Astrocyte of the cerebellum (primary cell): Measurements from ENCODE around the gene ODAM.

Experiments used
- DNase-seq: peaks from one replicate; pipeline ENCODE4 v3.0.0-alpha.2; 2011; ENCODE audit warnings: low read depth
- H3K4me3 ChIP-seq: 2 replicates; pipeline ENCODE4 v1.5.1; 2011; ENCODE audit warnings: mild to moderate bottlenecking, low read depth, low read length, moderate library complexity
- CTCF ChIP-seq: IDR thresholded peaks from 2 replicates; pipeline ENCODE4 v1.5.1; 2012; ENCODE audit warnings: low read length, low read depth, moderate library complexity, mild to moderate bottlenecking; ENCODE audit errors: missing control alignments
- in situ Hi-C: cut with HindIII; loops from 2 replicates; pipeline ENCODE4 v1.10.0; 2017; ENCODE audit warnings: low sequenced_read_pairs

Gene ODAM

GRCh38 chr4:70195425-70195824 lies at the start of gene ODAM:
TSS of gene ODAM (plus strand) at chr4:70195725. CDS start at chr4:70196544, 819 bp downstream.
- no peak within 1 kb of the TSS for H3K4me3 ChIP-seq
- no peak for DNase-seq
- TF ChIP-seq CTCF = no peak
- in situ Hi-C loops = no loop called here

GRCh38 chr4:70151271-70151670 lies 44.3 kb upstream of the ODAM start:
- in situ Hi-C loops = loop anchor here (5.0 kb wide), 1 partner anchor 96 kb away; no protein-coding TSS in a partner anchor
- no peak for DNase-seq
- no peak for TF ChIP-seq CTCF
- no peak overlapping the region for H3K4me3 ChIP-seq

- no peak for DNase-seq
- in situ Hi-C loops = loop anchor here (5.0 kb wide), 1 partner anchor 95 kb away; no protein-coding TSS in a partner anchor
- no peak for TF ChIP-seq CTCF
- no peak overlapping the region for H3K4me3 ChIP-seq
These were observed 43.4 kb upstream of the ODAM start for GRCh38 chr4:70152088-70152487.

GRCh38 chr4:70153937-70154336 lies 41.6 kb upstream of the ODAM start, which contains the start of gene PRR27:
TSS of gene PRR27 (plus strand) at chr4:70154237. CDS start at chr4:70154376, 139 bp downstream.
- H3K4me3 ChIP-seq = no peak within 1 kb of the TSS
- in situ Hi-C loops = loop anchor here (5.0 kb wide), 1 partner anchor 93 kb away; no protein-coding TSS in a partner anchor
- no peak for TF ChIP-seq CTCF
- DNase-seq = no peak

GRCh38 chr4:70158576-70158975 lies 36.9 kb upstream of the ODAM start:
- TF ChIP-seq CTCF = no peak
- no peak for DNase-seq
- in situ Hi-C loops = no loop called here
- no peak overlapping the region for H3K4me3 ChIP-seq

- in situ Hi-C loops = no loop called here
These were observed 18.4 kb upstream of the ODAM start for GRCh38 chr4:70177090-70177489.

More at GRCh38 chr4:70177090-70177489, 18.4 kb upstream of the ODAM start:
- TF ChIP-seq CTCF = no peak
- no peak for DNase-seq
- no peak overlapping the region for H3K4me3 ChIP-seq
